ENCODE data around the gene TNPO2.
"Not testable (repeated sequence)": the region's sequence is repeated elsewhere in the genome, so short reads cannot be mapped to it uniquely, and the experiment has no call there.

TNPO2 gene

GRCh38 chr19:12736995-12737834, 13.5 kb upstream of the TNPO2 start, which contains the start of gene GET3:
Gene GET3 (plus strand): TSS chr19:12737497. CDS start chr19:12737506, 9 bp downstream.
- DNase-seq (ENCODE audit: low read depth), result peak; percentile 100

GRCh38 chr19:12733369-12734214, 9.9 kb upstream of the TNPO2 start:
- peak; percentile 56 for DNase-seq (ENCODE audit: low read depth)

DNA sequence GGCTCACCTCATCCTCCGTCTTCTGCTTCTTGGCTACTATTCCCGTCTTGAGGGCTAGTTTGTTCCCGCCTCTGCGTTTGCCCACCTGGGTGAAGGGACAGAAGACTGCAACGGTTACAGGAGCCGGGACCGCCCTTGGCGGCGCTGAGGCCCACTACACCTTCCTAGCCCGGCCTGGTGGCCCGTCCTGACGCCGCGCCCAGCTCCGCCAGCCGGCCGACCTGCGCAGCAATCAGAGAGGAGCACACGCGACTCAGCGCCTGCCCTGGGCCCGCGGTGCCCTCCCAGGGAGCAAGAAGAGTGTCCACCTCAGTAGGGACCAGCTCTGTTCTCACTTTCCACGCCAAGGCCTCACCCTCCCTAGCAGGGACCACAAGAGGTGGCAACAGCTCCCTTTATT, 7.6 kb upstream of the TNPO2 start:
- no peak for DNase-seq (ENCODE audit: low read depth)

GRCh38 chr19:12730064-12730463, 6.3 kb upstream of the TNPO2 start:
- DNase-seq (ENCODE audit: low read depth), result no peak

DNA sequence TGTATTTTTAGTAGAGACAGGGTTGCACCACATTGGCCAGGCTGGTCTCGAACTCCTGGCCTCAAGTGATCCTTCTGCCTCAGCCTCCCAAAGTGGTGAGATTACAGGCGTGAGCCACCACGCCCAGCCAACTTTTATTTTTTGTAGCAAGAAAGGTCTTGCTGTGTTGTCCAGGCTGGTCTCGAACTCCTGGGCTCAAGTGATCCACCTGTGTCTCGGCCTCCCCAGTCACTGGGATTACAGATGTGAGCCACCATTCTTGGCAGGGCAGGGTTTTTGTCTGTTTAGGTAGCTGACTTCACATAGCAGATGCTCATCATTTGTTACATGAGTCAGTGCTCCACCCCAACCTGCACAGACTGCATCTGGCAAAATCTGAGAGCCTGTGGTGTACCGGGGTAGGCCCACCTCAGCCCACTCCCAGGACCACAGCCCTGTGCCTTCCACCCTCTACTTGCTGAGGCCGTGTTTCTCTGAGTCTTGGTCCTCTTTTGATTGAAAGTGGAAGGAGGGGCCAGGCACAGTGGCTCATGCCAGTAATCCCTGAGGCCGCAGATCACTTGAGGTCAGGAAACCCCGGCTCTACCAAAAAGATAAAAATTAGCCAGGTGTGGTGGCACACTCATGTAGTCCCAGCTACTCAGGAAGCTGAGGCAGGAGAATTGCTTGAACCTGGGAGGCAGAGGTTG, 4.2 kb upstream of the TNPO2 start:
- DNase-seq (ENCODE audit: low read depth), result no peak

DNA sequence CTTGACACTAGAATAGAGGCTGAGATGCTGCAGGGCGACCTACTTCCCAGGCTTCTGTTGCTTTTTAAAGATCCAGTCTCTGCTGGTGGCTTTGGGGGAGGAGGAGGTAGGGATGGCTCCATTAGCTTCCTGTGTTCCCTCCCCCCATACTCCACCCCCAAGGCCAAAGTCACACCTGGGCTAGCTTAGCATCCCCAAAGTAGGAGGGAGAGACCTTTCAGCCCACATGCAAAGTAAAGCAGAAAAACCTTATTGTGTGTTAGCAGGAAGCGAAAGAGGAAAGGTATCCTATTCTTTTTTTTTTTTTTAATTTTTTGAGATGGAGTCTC, 3.2 kb upstream of the TNPO2 start:
- DNase-seq (ENCODE audit: low read depth), result no peak

DNA sequence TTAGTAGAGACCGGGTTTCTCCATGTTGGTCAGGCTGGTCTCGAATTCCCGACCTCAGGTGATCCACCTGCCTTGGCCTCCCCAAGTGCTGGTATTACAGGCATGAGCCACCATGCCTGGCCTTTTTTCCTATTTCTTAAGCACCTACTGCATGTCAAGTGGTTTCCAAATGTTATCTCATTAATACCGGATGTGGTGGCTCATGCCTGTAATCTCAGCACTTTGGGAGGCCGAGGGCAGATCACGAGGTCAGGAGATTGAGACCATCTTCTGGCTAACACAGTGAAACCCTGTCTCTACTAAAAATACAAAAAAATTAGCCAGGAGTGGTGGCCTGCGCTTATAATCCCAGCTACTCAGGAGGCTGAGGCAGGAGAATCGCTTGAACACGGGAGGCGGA, 1.9 kb upstream of the TNPO2 start:
- not testable (repeated sequence) for DNase-seq (ENCODE audit: low read depth)

GRCh38 chr19:12723381-12723640, 421 bp downstream of the TNPO2 start:
- DNase-seq (ENCODE audit: low read depth), result peak; percentile 30

DNA sequence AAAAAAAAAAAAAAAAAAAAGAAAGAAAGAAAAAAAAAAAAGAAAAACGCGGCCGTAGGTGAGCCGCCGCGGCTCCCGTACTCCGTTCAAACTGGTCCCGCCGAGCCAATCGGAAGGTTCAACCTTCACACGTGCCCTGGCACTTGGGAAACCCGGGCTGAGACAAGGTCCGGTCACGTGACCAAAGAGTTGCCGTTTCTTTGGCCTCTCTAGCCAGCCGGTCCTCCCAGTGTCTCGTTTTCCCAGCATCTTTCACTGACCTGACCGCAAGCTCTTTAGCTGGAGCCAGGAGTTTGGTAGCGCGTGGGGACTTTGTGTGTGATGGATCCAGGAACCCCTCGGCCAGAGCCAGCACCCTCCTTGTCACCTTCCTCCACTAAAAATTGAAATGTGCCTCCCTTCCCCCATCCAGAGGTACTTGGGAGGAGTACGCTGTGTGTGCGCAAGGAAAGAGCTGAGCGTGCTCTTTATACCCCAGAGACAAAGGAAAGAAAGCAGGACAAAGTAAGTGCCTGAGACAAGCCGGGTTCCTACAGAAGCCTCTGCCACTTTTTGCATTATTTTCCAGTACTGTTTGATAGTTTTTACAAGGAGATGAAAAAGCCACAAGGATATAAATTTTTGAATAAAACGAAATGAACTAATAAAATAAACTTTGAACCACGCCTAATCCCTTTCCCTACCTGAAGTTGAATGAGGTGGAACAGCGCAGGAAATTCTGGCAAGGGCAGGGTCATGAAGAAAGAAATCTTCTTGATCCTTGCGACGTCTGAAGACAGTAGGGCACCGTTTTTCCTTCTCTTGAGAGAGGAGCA, 959 bp downstream of the TNPO2 start:
- peak; percentile 99 for DNase-seq (ENCODE audit: low read depth)

DNA sequence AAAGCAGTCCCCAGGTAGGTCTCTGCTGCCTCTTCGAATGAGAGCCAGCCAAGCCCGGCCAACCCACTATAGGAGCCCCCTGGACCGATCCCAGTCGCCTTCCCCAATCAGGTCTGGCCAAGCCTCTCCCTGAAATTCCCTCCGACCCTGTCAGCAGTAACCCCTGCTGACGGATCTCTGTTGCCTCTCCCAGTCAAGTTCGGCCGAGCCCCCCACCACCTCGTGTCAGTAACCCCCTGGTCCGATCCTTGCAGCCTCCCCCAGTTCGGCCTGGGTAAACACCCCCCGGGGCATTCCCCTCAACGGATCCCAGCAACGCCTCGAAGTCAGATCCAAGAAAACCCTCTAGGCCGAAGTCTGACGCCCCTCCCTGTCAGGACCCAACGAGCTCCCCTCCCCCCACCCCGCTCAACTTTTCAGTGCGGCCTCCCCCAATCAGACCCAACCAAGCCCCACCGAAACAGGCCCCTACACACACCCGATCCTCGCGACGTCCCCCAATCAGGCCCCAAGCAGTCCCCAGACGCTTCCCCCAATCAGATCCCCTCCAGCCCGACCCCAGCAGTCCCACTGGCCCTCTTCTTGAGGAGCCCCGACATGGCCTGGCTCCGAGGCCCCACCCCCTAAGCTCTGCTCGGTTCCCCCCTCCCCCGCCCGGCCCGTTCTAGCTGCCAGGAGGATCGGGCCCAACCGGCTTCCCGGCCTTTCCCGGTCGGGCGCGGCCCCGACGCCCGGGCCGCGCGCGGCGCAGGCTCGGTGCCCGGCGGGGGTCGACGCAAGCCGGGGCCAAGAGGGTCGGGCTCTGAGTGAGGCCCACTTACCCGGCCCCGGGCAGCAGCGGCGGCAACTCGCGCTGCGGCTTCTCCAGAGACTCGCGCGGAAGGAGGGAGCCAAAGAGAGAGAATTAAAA, 1.8 kb downstream of the TNPO2 start:
- peak; percentile 88 for DNase-seq (ENCODE audit: low read depth)

DNA sequence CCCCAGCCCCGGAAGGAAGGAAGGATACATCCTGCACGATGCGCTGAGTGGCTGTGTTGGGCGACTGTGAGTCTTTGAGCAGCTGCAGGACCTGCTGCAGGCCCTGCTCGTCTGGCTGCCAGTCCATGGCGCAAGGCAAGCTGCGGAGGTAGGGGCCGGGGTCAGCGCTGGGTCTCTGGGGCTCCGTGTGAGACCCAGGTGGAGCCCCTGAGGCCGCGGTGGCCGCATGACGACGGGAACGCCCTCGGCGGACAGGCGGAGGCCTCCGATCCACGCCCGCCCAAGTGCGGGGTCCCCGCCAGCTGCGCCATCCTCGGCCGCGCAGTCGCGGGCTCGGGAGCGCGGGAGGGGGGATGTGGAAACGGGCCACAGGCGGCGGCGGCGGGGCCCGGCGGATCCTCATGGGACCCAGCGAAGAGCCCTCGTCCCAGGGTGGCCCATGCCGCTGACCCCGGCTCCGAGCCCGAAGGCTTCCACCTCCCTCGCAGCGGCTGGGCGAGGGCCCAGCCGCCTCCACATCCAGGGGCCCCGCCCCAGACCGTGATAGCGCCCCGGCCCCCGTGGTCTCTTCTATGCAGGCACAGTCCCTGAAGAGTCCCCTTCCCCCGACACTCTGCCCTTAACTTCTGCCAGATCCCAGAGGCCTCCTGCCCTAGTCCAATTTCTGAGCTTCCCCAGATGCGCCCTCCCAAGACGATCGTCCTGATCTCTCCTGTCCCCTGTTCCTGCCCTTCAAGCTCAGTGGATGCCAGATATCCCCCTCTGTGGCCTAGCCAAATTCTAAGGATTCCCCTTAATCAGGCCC, 2.7 kb downstream of the TNPO2 start:
- DNase-seq (ENCODE audit: low read depth), result peak; percentile 42

DNA sequence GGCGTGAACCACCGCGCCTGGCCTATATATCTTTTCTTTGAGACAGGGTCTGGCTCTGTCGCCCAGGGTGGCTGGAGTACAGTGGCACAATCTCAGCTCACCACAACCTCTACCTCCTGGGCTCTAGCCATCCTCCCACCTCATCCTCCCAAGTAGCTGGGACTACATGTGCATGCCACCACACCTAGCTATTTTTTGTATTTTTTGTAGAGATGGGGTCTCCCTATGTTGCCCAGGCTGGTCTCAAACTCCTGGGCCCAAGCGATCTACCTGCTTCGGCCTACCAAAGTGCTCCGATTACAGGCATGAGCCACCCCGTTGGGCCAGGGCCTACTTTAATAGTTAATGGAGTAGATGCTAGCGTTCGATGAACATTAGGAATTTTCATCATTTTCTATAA, 3.4 kb downstream of the TNPO2 start:
- no peak for DNase-seq (ENCODE audit: low read depth)

DNA sequence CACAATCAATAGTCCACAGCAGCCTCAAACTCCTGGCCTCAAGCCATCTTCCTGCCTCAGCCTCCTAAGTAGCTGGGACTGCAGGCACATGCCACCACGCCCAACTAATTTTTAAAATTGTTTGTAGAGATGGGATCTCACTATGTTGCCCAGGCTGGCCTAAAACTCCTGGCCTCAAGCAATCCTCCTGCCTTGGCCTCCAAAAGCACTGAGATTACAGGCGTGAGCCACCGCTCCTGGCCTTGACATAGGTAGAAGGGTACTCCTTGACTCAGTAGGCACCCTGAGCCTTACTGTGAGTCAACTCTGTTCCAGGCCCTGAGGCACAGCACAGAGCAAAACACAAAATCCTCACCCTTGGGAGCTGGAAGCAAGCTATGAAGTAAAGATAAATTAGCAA, 7.8 kb downstream of the TNPO2 start:
- DNase-seq (ENCODE audit: low read depth), result no peak

DNA sequence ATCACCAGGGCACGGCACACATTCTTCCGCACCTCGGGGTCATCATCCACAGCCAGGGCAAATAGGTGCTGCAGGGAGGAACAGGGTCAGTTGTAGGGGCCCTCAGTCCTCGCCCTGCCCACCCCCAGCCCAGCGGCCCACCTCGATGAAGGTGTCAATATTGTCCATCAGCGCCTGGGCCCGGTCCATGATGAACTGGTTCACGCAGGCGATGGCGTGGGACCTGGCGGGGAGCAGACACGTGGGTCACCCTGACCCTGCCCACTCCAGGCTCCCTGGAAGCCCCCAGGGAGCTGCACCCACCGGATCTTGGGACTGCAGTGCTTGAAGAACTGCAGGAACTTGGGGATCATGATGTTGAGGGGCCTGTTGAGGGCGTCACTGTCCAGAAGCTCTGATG, 8.6 kb downstream of the TNPO2 start:
- no peak for DNase-seq (ENCODE audit: low read depth)

DNA sequence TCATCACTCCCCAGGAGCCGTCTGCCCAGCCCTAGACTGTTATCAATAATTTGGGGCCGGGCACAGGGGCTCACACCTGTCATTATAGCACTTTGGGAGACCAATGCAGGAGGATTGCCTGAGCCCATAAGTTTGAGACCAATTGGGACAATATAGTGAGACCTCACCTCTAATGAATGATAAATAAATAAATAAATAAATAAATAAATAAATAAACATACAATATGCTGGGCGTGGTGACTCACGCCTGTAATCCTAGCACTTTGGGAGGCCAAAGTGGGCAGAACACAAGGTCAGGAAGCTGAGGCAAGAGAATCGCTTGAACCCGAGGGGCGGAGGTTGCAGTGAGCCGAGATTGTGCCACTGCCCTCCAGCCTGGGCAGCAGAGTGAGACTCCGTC, 10.4 kb downstream of the TNPO2 start:
- DNase-seq (ENCODE audit: low read depth), result not testable (repeated sequence)

DNA sequence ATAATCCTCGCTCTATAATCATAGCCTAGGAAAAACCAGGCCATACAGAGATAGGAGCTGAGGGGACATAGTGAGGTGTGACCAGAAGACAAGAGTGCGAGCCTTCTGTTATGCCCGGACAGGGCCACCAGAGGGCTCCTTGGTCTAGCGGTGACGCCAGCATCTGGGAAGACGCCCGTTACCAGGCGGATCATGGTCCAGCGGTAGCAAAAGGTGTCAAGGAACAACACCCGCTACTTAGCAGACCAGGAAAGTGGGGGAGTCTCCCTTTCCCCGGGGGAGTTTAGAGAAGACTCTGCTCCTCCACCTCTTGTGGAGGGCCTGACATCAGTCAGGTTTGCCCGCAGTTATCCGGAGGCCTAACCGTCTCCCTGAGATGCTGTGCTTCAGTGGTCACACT, 11.7 kb downstream of the TNPO2 start:
- not testable (repeated sequence) for DNase-seq (ENCODE audit: low read depth)

GRCh38 chr19:12711187-12711586, 12.5 kb downstream of the TNPO2 start:
- no peak for DNase-seq (ENCODE audit: low read depth)

DNA sequence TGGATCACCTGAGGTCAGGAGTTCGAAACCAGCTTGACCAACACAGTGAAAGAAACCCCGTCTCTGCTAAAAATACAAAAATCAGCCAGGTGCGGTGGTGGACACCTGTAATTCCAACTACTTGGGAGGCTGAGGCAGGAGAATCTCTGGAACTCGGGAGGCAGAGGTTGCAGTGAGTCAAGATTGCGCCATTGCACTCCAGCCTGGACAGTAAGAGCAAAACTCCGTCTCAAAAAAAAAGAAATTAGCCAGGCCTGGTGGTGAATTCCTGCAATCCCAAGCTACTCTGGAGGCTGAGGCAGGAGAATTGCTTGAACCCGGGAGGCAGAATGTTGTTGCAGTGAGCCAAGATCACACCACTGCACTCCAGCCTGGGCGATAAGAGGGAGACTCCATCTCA, 15.1 kb downstream of the TNPO2 start:
- no peak for DNase-seq (ENCODE audit: low read depth)

DNA sequence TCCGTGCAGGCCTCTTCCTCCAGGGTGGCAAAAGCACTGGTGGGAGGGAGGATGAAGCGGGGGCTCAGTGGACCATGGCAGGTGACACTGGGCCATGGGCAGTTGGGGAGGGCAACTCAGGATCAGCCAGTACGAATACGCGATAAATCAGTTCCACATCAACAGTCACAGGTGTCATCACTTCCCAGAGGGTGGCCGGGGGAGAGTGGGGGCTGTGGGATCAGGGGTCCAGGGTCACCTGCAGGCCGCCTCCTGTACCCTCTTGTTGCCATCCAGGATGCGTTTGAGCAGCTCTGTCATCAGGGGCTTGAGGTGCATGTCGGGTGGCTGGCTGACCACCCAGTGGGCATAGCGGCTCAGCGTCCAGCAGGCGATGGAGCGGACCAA, 17.4 kb downstream of the TNPO2 start:
- DNase-seq (ENCODE audit: low read depth), result no peak

DNA sequence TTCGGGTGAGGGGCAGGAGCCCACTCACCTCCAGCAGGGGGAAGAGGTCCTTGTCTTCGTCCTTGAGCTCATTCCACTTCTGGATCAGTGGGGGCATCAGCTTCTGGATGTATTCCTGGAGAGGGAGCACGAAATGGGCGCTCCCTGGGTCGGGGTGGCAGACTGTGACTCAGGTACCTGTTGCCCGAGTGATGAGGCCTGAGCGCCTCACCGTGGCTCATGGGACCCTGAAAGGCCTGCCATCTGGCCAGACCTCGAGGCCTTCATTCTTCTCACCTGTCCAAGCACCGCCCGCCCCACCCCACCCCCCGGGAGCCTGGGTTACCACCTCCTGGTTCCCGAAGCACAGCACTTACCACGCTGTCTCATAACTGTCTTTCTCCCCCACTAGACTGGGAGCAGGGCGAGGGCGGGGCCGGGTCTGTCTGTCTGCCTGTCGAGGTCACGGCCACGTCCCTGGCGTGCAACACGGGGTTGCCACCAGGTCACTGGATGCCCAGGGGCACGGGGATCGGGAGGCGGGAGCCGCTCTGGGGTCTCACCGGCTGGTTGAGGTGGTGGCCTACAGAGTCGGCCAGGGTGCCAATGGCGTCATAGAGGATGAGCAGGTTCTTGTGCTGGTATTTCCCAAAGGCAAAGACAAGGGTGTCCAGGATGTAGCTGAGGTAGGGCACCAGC, 17.9 kb downstream of the TNPO2 start:
- DNase-seq (ENCODE audit: low read depth), result no peak
